Glutamatergic neuron (in vitro differentiated cells): ENCODE data around the gene KRTAP5-3. TPM values are rescaled to one million over a fixed set of nuclear protein-coding genes. Genes with fewer than 3 reads are reported as not detected.

Source experiments
- DNase-seq: peaks from one replicate; pipeline ENCODE4 v3.0.0; 2022
- H3K27ac Mint-ChIP-seq: one replicate; pipeline ENCODE4 v1.8.0; 2020; ENCODE audit warnings: mild to moderate bottlenecking, mixed read lengths, inconsistent platforms; ENCODE audit not compliant: unreplicated experiment
- H3K27me3 Mint-ChIP-seq: one replicate; pipeline ENCODE4 v1.8.0; 2020; ENCODE audit warnings: mild to moderate bottlenecking, moderate library complexity, mixed read lengths, inconsistent platforms; ENCODE audit not compliant: unreplicated experiment
- H3K36me3 Mint-ChIP-seq: one replicate; pipeline ENCODE4 v1.8.0; 2020; ENCODE audit warnings: mild to moderate bottlenecking, mixed read lengths, inconsistent platforms; ENCODE audit not compliant: unreplicated experiment
- H3K4me1 Mint-ChIP-seq: one replicate; pipeline ENCODE4 v1.8.0; 2020; ENCODE audit warnings: mild to moderate bottlenecking, low read depth, mixed read lengths, inconsistent platforms; ENCODE audit not compliant: unreplicated experiment
- H3K4me3 Mint-ChIP-seq: one replicate; pipeline ENCODE4 v1.8.0; 2020; ENCODE audit warnings: mild to moderate bottlenecking, mixed read lengths, inconsistent platforms; ENCODE audit not compliant: unreplicated experiment
- H3K9me3 Mint-ChIP-seq: one replicate; pipeline ENCODE4 v1.8.0; 2020; ENCODE audit warnings: mild to moderate bottlenecking, moderate library complexity, mixed read lengths, inconsistent platforms; ENCODE audit not compliant: unreplicated experiment
- total RNA-seq: library from RNA; stranded (reverse); fragmentation: NEBNext Ultra II Directional; extraction: Animal tissue kit (Norgen Biotek cat#: 25700); gene quantifications from one replicate; pipeline ENCODE4 v1.2.1, GENCODE V29; 2021; ENCODE audit not compliant: unreplicated experiment
- TF ChIP-seq, protein P1 (sequence below): fragments of 200-600 bp; sonication (generic); IDR thresholded peaks from one replicate; pipeline ENCODE4 v1.5.0; 2021; ENCODE audit not compliant: partially characterized antibody, unreplicated experiment

Gene KRTAP5-3
- total RNA-seq, 1 donor from 2014 or later, result not detected

DNA sequence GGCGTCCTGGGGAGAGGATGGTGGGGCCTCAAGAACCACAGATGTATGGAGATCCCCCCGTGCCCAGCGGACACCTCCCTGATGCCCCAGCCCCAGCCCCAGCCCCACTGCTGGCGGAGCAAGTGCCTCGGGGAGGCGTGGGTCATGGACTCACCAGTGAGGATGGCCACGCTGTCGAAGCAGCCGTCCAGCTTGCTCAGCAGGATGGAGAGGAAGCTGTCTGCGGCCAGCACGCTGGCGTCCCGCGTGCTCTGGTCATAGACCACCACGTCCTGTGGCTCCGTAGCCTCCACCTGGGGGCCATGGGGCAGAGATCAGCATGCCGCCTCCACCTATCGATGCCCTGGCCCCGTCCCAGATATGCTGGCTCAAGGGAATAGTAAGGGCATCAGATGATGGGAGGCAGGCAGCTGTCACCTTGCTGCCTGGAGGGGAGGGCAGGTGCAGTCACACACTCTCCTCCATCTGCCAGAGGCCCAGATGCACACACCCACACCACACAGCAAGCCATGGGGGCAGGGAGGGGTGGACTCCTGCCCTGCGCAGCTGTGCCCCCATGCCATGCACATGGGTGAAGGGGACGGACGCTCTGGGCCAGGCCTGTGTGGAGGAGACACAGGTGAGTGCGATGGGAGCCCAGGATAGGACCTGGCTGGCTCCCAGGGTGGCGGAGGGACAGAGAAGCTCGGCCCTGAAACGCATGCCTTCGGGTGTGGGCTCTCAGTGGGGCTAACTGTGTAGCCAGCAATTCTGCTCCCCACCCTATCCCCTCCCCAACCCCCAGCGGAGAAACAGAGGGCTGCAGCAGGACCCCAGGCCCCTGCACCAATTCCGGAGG, 44.3 kb downstream of the KRTAP5-3 start:
- Mint-ChIP-seq H3K9me3 (peaks cover 13% of the 10 kb centered on the region), H3K27me3 (peaks cover 13% of the 10 kb centered on the region), H3K4me3 (no peak overlapping the region), H3K27ac (peak overlapping the region; percentile 70), H3K4me1 (peaks cover 12% of the 10 kb centered on the region), H3K36me3 (no peaks in the 10 kb centered on the region)
- DNase-seq, result peak; percentile 34
- TF ChIP-seq, protein P1, sequence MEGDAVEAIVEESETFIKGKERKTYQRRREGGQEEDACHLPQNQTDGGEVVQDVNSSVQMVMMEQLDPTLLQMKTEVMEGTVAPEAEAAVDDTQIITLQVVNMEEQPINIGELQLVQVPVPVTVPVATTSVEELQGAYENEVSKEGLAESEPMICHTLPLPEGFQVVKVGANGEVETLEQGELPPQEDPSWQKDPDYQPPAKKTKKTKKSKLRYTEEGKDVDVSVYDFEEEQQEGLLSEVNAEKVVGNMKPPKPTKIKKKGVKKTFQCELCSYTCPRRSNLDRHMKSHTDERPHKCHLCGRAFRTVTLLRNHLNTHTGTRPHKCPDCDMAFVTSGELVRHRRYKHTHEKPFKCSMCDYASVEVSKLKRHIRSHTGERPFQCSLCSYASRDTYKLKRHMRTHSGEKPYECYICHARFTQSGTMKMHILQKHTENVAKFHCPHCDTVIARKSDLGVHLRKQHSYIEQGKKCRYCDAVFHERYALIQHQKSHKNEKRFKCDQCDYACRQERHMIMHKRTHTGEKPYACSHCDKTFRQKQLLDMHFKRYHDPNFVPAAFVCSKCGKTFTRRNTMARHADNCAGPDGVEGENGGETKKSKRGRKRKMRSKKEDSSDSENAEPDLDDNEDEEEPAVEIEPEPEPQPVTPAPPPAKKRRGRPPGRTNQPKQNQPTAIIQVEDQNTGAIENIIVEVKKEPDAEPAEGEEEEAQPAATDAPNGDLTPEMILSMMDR, result no peak

DNA sequence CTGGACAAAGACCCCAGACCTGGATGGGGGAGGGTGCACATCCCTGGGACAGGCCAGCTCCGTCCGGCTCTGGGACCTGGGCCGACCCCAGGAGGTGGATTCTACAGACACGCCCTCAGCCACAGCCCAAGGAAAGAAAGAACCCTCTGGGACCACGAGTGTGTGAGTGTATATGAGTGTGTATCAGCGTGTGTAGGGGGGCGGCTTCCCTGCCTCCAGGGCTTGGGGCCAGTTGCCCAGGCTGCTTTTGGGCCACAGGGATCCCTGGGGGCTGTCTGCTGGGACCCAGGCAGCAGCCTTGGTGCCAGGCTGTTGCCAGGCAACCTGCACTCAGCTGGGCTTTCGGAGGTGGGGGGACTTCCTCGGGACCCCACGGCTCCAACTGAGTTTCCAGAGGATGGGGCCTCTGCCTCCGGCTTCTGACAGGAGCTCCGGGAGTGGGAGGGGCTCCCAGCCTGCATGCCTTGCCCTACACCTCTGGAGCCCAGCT, 45.1 kb downstream of the KRTAP5-3 start:
- DNase-seq, result peak; percentile 12
- Mint-ChIP-seq H3K4me3 (no peak overlapping the region), H3K9me3 (peaks cover 13% of the 10 kb centered on the region), H3K27ac (no peak overlapping the region), H3K27me3 (peaks cover 12% of the 10 kb centered on the region), H3K4me1 (peaks cover 10% of the 10 kb centered on the region), H3K36me3 (no peaks in the 10 kb centered on the region)
- TF ChIP-seq, protein P1, result no peak

DNA sequence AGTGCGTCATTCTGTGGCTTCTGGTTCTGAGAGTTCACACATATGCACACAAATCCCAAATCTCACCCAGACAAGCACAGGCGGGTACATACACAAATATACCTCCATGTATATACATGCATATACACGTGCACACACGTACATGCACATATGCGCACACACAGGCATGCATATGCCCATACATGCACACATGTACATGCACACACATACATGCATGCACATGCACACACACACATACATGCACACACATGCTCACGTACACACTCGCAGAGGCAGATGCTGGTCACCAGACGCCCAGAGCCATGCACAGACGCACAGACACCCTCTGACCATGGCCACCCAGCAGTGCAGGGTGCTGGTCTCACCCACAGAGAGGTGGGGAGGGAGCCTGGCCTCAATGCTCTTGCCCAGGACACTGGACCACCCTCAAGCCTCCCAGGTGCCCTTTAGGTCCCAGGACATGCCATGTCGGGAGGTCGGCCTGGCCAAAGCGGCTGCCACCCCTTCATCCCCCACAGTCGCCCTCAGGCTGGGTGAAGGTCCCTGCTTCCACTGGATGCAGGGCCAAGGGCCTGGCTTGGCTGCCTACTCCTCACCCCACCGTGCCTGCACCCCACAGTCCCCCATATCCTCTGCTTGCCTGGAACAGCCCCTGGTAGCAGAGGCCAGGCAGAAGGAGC, 45.7 kb downstream of the KRTAP5-3 start:
- Mint-ChIP-seq H3K36me3 (no peaks in the 10 kb centered on the region), H3K4me3 (no peak overlapping the region), H3K4me1 (peaks cover 10% of the 10 kb centered on the region), H3K9me3 (peaks cover 13% of the 10 kb centered on the region), H3K27me3 (peaks cover 15% of the 10 kb centered on the region), H3K27ac (peak overlapping the region; percentile 64)
- TF ChIP-seq, protein P1, result no peak
- peak; percentile 13 for DNase-seq

DNA sequence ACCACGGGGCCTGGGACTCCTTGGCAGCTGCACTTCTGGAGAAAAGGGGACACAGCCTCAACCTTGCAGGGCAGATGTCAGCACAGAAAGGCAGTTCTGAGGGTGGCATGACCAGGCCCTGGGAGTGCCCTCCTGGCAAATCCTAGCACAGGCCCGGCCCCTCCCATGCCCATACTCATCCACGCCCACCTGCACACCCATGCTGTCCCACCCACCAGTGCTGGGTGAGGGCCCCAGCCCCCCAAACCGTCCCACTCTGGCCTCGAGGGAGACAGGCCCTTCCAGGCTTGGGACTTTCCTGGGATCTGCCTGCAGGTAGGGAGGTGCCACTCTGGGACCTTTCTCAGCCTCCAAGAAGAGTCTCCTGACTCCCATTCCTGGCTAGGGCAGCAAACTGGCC, 46.3 kb downstream of the KRTAP5-3 start:
- TF ChIP-seq, protein P1, result no peak
- H3K4me1 Mint-ChIP-seq, result peaks cover 10% of the 10 kb centered on the region
- H3K9me3 Mint-ChIP-seq, result peaks cover 11% of the 10 kb centered on the region
- peak; percentile 11 for DNase-seq
- H3K27me3 Mint-ChIP-seq, result peaks cover 11% of the 10 kb centered on the region
- H3K36me3 Mint-ChIP-seq, result no peaks in the 10 kb centered on the region
- H3K4me3 Mint-ChIP-seq, result no peak overlapping the region
- H3K27ac Mint-ChIP-seq, result no peak overlapping the region
